ENCODE measurements around the gene ALDH3B2. TPM values are rescaled to one million over a fixed set of nuclear protein-coding genes. Genes with fewer than 3 reads are reported as not detected.
"Not testable (repeated sequence)": the region's sequence is repeated elsewhere in the genome, so short reads cannot be mapped to it uniquely, and the experiment has no call there.

The ALDH3B2 gene
- total and polyA plus RNA-seq, 2 donors (not counting 1 experiment from before 2014, with no cell fraction given), result 0.09 TPM; not detected in 1

DNA sequence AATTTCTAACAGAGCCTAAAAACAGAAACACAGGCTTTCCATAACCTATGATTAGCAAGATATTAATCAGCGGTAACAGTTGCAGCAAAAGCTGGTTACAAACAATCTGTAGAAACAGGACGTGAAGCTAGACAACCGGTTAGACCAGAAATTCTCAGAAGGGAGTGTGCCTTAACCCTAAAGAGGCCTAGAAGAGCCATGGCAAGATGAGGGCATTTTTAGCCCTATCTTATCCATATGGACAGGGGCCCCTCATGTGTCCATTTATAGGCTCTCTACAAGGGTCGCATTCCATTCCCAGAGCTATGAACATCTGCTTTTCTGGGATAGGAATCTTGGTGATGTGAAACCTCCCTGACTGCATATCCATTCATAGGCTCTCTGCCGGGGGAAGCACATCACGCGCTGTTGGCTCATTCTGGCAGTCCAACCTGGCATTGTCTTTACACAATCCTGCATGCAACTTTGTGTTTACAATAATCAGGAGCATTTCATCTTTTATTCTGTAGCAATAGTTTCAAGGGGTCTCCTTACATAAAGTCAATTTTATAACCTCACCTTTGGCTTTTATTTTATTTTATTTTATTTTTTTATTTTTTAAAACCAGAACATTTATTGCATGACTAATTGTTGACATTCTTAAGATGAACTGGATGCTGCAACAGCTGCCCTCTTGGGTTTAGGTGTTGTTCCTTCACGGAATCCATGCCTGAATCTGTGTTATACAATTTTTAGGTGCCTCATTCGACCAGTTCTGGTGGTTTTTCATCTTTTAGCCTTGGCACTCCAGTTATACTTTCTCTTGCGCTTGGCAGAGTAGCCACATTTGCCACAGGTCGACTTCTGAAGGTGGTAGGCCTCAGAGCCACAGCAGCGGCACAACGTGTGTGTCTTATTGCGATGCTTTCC lies 8.0 kb upstream of the ALDH3B2 start:
- H3K79me2 ChIP-seq (ENCODE audit: control insufficient read depth, insufficient read depth, low read length); H2AFZ ChIP-seq (ENCODE audit: insufficient read depth, low read depth, low read length, poor library complexity, severe bottlenecking); H3K9me3 ChIP-seq (ENCODE audit: control extremely low read depth in 1 of 3, control insufficient read depth in 2 of 3, insufficient read depth in 1 of 3, low read length in 2 of 3); H3K27ac Mint-ChIP-seq; intact Hi-C loops (cut with micrococcal nuclease); H4K20me1 ChIP-seq (ENCODE audit: control insufficient read depth, insufficient read depth, low read length, poor library complexity, severe bottlenecking); ATAC-seq (ENCODE audit: low read depth); DNase-seq; H3K36me3 ChIP-seq (replicated peaks in 1 of 2; ENCODE audit: control extremely low read depth in 1 of 2, control insufficient read depth in 1 of 2, extremely low read depth in 1 of 2, insufficient read depth in 2 of 2, low read length in 1 of 2); H3K4me2 ChIP-seq (replicated peaks; ENCODE audit: low read depth, low read length, poor library complexity, severe bottlenecking); H3K4me3 Mint-ChIP-seq; H3K4me1 Mint-ChIP-seq; H3K9me3 Mint-ChIP-seq (ENCODE audit: insufficient read depth); H3K27me3 ChIP-seq (replicated peaks in 1 of 4; ENCODE audit: control extremely low read depth in 1 of 4, control insufficient read depth in 3 of 4, insufficient read depth in 4 of 4, low read length in 3 of 4); H3K9ac ChIP-seq (ENCODE audit: low read length); H3K4me3 ChIP-seq (ENCODE audit: control extremely low read depth in 1 of 5, extremely low read depth in 1 of 5, insufficient read depth in 1 of 5, low read depth in 2 of 5, low read length in 4 of 5); POLR2A ChIA-PET; H3K27ac ChIP-seq (ENCODE audit: low read length in 2 of 2); H3K4me1 ChIP-seq (ENCODE audit: control insufficient read depth in 2 of 2, insufficient read depth in 2 of 2, low read length in 2 of 2): not testable (repeated sequence)
- H3K27me3 Mint-ChIP-seq, result peaks cover 11% of the 10 kb centered on the region
- WGBS (ENCODE audit: insufficient coverage), result 89% methylated on average over 10 of the region's 14 CpGs
- CTCF ChIA-PET, result interaction anchor here (1.0 kb wide), 1 partner anchor 15 kb away, joined by 3 read pairs; no protein-coding TSS in a partner anchor

DNA sequence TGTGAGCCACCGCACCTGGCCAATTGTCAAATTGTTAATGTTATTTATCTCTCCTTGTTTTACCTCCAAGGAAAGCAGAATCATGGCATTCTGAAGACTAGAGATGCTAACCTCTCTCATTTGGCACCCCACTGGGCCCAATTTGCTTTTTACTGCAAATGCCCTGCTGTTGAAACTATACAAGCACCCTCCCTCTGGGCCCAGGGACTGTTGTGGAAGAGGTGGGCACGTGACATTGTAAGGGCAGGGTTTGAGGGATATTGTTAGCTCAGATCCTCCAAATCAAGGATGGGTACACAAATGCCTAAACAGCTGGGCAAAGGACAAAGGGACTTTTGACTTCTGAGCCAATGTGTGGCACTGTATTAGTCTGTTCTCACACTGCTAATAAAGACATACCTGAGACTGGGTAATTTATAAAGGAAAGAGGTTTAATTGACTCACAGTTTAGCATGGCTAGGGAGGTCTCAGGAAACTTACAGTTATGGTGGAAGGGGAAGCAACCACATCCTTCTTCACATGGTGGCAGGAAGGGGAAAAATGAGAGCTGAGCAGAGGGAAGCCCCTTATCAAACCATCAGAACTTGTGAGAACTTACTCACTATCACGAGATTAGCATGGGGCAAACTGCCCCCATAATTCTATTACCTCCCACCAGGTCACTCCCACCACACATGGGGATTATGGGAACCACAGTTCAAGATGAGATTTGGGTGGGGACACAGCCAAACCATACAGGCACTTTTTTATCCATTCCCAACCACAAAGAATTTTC lies 6.5 kb upstream of the ALDH3B2 start:
- peaks cover 11% of the 10 kb centered on the region for H3K27me3 Mint-ChIP-seq
- no peak overlapping the region for H3K4me2 ChIP-seq (replicated peaks; ENCODE audit: low read depth, low read length, poor library complexity, severe bottlenecking)
- H3K79me2 ChIP-seq (ENCODE audit: control insufficient read depth, insufficient read depth, low read length), result no peaks in the 10 kb centered on the region
- POLR2A ChIA-PET, result no interaction called here
- H3K4me1 Mint-ChIP-seq, result peaks cover 2% of the 10 kb centered on the region
- no peaks in the 10 kb centered on the region for H4K20me1 ChIP-seq (ENCODE audit: control insufficient read depth, insufficient read depth, low read length, poor library complexity, severe bottlenecking)
- peaks cover 0 to 2% (median 1%) of the 10 kb centered on the region in 3 donors for H3K9me3 ChIP-seq (ENCODE audit: control extremely low read depth in 1 of 3, control insufficient read depth in 2 of 3, insufficient read depth in 1 of 3, low read length in 2 of 3)
- TF ChIP-seq, protein P1, sequence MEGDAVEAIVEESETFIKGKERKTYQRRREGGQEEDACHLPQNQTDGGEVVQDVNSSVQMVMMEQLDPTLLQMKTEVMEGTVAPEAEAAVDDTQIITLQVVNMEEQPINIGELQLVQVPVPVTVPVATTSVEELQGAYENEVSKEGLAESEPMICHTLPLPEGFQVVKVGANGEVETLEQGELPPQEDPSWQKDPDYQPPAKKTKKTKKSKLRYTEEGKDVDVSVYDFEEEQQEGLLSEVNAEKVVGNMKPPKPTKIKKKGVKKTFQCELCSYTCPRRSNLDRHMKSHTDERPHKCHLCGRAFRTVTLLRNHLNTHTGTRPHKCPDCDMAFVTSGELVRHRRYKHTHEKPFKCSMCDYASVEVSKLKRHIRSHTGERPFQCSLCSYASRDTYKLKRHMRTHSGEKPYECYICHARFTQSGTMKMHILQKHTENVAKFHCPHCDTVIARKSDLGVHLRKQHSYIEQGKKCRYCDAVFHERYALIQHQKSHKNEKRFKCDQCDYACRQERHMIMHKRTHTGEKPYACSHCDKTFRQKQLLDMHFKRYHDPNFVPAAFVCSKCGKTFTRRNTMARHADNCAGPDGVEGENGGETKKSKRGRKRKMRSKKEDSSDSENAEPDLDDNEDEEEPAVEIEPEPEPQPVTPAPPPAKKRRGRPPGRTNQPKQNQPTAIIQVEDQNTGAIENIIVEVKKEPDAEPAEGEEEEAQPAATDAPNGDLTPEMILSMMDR (IDR thresholded peaks at IDR 0.05), result no peak
- TF ChIP-seq EZH2 (IDR thresholded peaks at IDR 0.05; ENCODE audit: borderline replicate concordance, insufficient read depth, low read depth, low read length, poor library complexity, severe bottlenecking), result no peak
- no peak overlapping the region for H3K9ac ChIP-seq (ENCODE audit: low read length)
- no peak overlapping the region for H3K27ac ChIP-seq (ENCODE audit: low read length in 2 of 2)
- ATAC-seq (ENCODE audit: low read depth) (no peak), DNase-seq (no peak)
- no peak overlapping the region for H3K4me3 Mint-ChIP-seq
- H3K27ac Mint-ChIP-seq, result no peak overlapping the region
- no peaks in the 10 kb centered on the region for H3K4me1 ChIP-seq (ENCODE audit: control insufficient read depth in 2 of 2, insufficient read depth in 2 of 2, low read length in 2 of 2)
- H2AFZ ChIP-seq (ENCODE audit: insufficient read depth, low read depth, low read length, poor library complexity, severe bottlenecking), result no peak overlapping the region
- H3K27me3 ChIP-seq (replicated peaks in 1 of 4; ENCODE audit: control extremely low read depth in 1 of 4, control insufficient read depth in 3 of 4, insufficient read depth in 4 of 4, low read length in 3 of 4), result peaks cover 0 to under 1% (median 0%) of the 10 kb centered on the region in 4 experiments
- no CpG with 5 or more reads among the region's 3 CpGs for WGBS (ENCODE audit: insufficient coverage)
- no peaks in the 10 kb centered on the region for H3K36me3 ChIP-seq (replicated peaks in 1 of 2; ENCODE audit: control extremely low read depth in 1 of 2, control insufficient read depth in 1 of 2, extremely low read depth in 1 of 2, insufficient read depth in 2 of 2, low read length in 1 of 2)
- CTCF ChIA-PET, result interaction anchor here (1.0 kb wide), 1 partner anchor 13 kb away, joined by 3 read pairs; no protein-coding TSS in a partner anchor
- no peaks in the 10 kb centered on the region for H3K9me3 Mint-ChIP-seq (ENCODE audit: insufficient read depth)
- intact Hi-C loops (cut with micrococcal nuclease), result no loop called here
- H3K4me3 ChIP-seq (ENCODE audit: control extremely low read depth in 1 of 5, extremely low read depth in 1 of 5, insufficient read depth in 1 of 5, low read depth in 2 of 5, low read length in 4 of 5), result no peak overlapping the region
